ENCODE data around the gene CEACAM19.
"Not testable (repeated sequence)": the region's sequence is repeated elsewhere in the genome, so short reads cannot be mapped to it uniquely, and the experiment has no call there.

Gene CEACAM19

GRCh38 chr19:44662691-44663385 lies 8.4 kb upstream of the CEACAM19 start:
- Histone ChIP-seq H3K4me1 (ENCODE audit: control insufficient read depth, insufficient read depth, low read length) (peaks cover 16% of the 10 kb centered on the region), H3K4me2 (ENCODE audit: low read length) (no peak overlapping the region), H3K9me3 (replicated peaks; ENCODE audit: low read length) (no peaks in the 10 kb centered on the region), H3K9ac (ENCODE audit: low read depth, low read length) (no peak overlapping the region), H3K4me3 (ENCODE audit: low read length) (no peak overlapping the region), H3K27me3 (ENCODE audit: control insufficient read depth, insufficient read depth, low read length) (no peaks in the 10 kb centered on the region), H3K36me3 (ENCODE audit: insufficient read depth, low read length) (peaks cover 54% of the 10 kb centered on the region)

GRCh38 chr19:44663996-44664395 lies 7.3 kb upstream of the CEACAM19 start:
- no peak overlapping the region for H3K4me3 ChIP-seq (ENCODE audit: low read length)
- peaks cover 43% of the 10 kb centered on the region for H3K36me3 ChIP-seq (ENCODE audit: insufficient read depth, low read length)
- no peak overlapping the region for H3K4me2 ChIP-seq (ENCODE audit: low read length)
- H3K9me3 ChIP-seq (replicated peaks; ENCODE audit: low read length) = no peaks in the 10 kb centered on the region
- H3K4me1 ChIP-seq (ENCODE audit: control insufficient read depth, insufficient read depth, low read length) = peaks cover 16% of the 10 kb centered on the region
- no peak overlapping the region for H3K9ac ChIP-seq (ENCODE audit: low read depth, low read length)
- H3K27me3 ChIP-seq (ENCODE audit: control insufficient read depth, insufficient read depth, low read length) = no peaks in the 10 kb centered on the region

GRCh38 chr19:44664976-44665375 lies 6.3 kb upstream of the CEACAM19 start:
- Histone ChIP-seq H3K4me1 (ENCODE audit: control insufficient read depth, insufficient read depth, low read length) (peaks cover 16% of the 10 kb centered on the region), H3K9ac (ENCODE audit: low read depth, low read length) (no peak overlapping the region), H3K36me3 (ENCODE audit: insufficient read depth, low read length) (peaks cover 35% of the 10 kb centered on the region), H3K27me3 (ENCODE audit: control insufficient read depth, insufficient read depth, low read length) (no peaks in the 10 kb centered on the region), H3K9me3 (replicated peaks; ENCODE audit: low read length) (no peaks in the 10 kb centered on the region), H3K4me3 (ENCODE audit: low read length) (no peak overlapping the region), H3K4me2 (ENCODE audit: low read length) (no peak overlapping the region)

- Histone ChIP-seq H3K4me3 (ENCODE audit: low read length) (no peak overlapping the region), H3K9ac (ENCODE audit: low read depth, low read length) (no peak overlapping the region), H3K4me1 (ENCODE audit: control insufficient read depth, insufficient read depth, low read length) (peaks cover 12% of the 10 kb centered on the region), H3K4me2 (ENCODE audit: low read length) (no peak overlapping the region), H3K27me3 (ENCODE audit: control insufficient read depth, insufficient read depth, low read length) (no peaks in the 10 kb centered on the region), H3K9me3 (replicated peaks; ENCODE audit: low read length) (no peaks in the 10 kb centered on the region), H3K36me3 (ENCODE audit: insufficient read depth, low read length) (peaks cover 18% of the 10 kb centered on the region)
Measured at GRCh38 chr19:44666852-44667556, 4.3 kb upstream of the CEACAM19 start.

DNA sequence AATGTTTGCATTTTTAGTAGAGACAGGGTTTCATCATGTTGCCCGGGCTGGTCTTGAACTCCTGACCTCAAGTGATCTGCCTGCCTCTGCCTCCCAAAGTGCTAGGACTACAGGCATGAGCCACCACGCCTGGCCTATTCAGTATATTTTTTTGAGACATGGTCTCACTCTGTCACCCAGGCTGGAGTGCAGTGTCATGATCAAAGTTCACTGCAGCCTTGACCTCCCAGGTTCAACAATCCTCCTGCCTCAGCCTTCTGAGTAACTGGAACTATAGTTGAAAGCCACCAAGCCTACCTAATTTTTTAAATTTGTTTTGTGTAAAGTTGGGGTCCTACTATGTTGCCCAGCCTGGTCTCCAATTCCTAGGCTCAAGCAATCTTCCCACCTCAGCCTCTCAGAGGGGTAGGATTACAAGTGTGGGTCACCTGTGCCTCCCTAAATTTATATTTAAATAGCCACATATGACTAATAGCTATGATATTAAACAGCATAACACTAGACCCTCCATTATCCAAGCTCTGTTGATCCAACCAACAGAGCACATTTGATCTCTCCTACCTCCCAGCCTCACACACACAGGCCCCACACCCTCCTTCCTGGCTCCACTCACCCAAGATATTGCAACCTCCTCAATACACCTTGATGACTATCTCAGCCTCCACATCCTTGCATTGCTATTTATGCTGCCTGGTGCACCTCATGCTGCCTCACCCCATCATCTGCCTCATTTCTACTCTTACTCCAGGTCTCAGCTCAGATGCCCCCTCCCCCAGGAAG lies 2.1 kb upstream of the CEACAM19 start:
- Histone ChIP-seq H3K27me3 (ENCODE audit: control insufficient read depth, insufficient read depth, low read length) (no peaks in the 10 kb centered on the region), H3K36me3 (ENCODE audit: insufficient read depth, low read length) (no peaks in the 10 kb centered on the region), H3K9ac (ENCODE audit: low read depth, low read length) (no peak overlapping the region), H3K4me1 (ENCODE audit: control insufficient read depth, insufficient read depth, low read length) (no peaks in the 10 kb centered on the region), H3K4me2 (ENCODE audit: low read length) (no peak overlapping the region), H3K4me3 (ENCODE audit: low read length) (no peak overlapping the region), H3K9me3 (replicated peaks; ENCODE audit: low read length) (no peaks in the 10 kb centered on the region)

DNA sequence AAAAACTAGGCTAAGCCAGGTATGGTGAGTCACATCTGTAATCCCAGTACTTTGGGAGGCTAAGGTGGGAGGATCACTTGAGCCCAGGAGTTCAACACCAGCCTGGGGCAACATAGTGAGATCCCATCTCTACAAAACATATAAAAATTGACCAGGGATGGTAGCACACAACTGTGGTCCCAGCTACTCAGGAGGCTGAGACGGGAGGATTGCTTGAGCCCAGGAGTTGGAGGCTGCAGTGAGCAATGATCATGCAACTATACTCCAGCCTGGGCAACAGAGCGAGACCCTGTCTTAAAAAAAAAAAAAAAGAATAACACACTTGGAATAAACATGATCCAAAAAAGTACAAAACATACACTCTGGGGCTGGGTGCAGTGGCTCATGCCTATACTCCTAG lies 1.3 kb upstream of the CEACAM19 start:
- not testable (repeated sequence) for H3K4me3 ChIP-seq (ENCODE audit: low read length); H3K4me1 ChIP-seq (ENCODE audit: control insufficient read depth, insufficient read depth, low read length); H3K4me2 ChIP-seq (ENCODE audit: low read length); H3K9me3 ChIP-seq (replicated peaks; ENCODE audit: low read length); H3K9ac ChIP-seq (ENCODE audit: low read depth, low read length); H3K27me3 ChIP-seq (ENCODE audit: control insufficient read depth, insufficient read depth, low read length); H3K36me3 ChIP-seq (ENCODE audit: insufficient read depth, low read length)

- Histone ChIP-seq H3K4me2 (ENCODE audit: low read length) (no peak overlapping the region), H3K27me3 (ENCODE audit: control insufficient read depth, insufficient read depth, low read length) (no peaks in the 10 kb centered on the region), H3K4me3 (ENCODE audit: low read length) (no peak overlapping the region), H3K9me3 (replicated peaks; ENCODE audit: low read length) (no peaks in the 10 kb centered on the region), H3K36me3 (ENCODE audit: insufficient read depth, low read length) (no peaks in the 10 kb centered on the region), H3K4me1 (ENCODE audit: control insufficient read depth, insufficient read depth, low read length) (peaks cover 4% of the 10 kb centered on the region), H3K9ac (ENCODE audit: low read depth, low read length) (no peak overlapping the region)
Measured at GRCh38 chr19:44672226-44672625, 944 bp downstream of the CEACAM19 start.

GRCh38 chr19:44673510-44673909 lies 2.2 kb downstream of the CEACAM19 start:
- no peaks in the 10 kb centered on the region for H3K27me3 ChIP-seq (ENCODE audit: control insufficient read depth, insufficient read depth, low read length)

GRCh38 chr19:44675521-44675920 lies 4.2 kb downstream of the CEACAM19 start:
- no peaks in the 10 kb centered on the region for H3K9me3 ChIP-seq (replicated peaks; ENCODE audit: low read length)
- no peak overlapping the region for H3K4me2 ChIP-seq (ENCODE audit: low read length)
- no peak overlapping the region for H3K9ac ChIP-seq (ENCODE audit: low read depth, low read length)
- H3K4me3 ChIP-seq (ENCODE audit: low read length) = no peak overlapping the region
- no peaks in the 10 kb centered on the region for H3K27me3 ChIP-seq (ENCODE audit: control insufficient read depth, insufficient read depth, low read length)
- peaks cover 8% of the 10 kb centered on the region for H3K4me1 ChIP-seq (ENCODE audit: control insufficient read depth, insufficient read depth, low read length)
- H3K36me3 ChIP-seq (ENCODE audit: insufficient read depth, low read length) = no peaks in the 10 kb centered on the region

More at GRCh38 chr19:44673510-44673909, 2.2 kb downstream of the CEACAM19 start:
- Histone ChIP-seq H3K4me2 (ENCODE audit: low read length) (no peak overlapping the region), H3K4me1 (ENCODE audit: control insufficient read depth, insufficient read depth, low read length) (peaks cover 8% of the 10 kb centered on the region), H3K36me3 (ENCODE audit: insufficient read depth, low read length) (no peaks in the 10 kb centered on the region), H3K4me3 (ENCODE audit: low read length) (no peak overlapping the region), H3K9me3 (replicated peaks; ENCODE audit: low read length) (no peaks in the 10 kb centered on the region), H3K9ac (ENCODE audit: low read depth, low read length) (no peak overlapping the region)

GRCh38 chr19:44677019-44677811 lies 5.9 kb downstream of the CEACAM19 start:
- Histone ChIP-seq H3K9ac (ENCODE audit: low read depth, low read length) (no peak overlapping the region), H3K4me2 (ENCODE audit: low read length) (peak overlapping the region; percentile 4), H3K36me3 (ENCODE audit: insufficient read depth, low read length) (no peaks in the 10 kb centered on the region), H3K4me3 (ENCODE audit: low read length) (no peak overlapping the region), H3K9me3 (replicated peaks; ENCODE audit: low read length) (no peaks in the 10 kb centered on the region), H3K27me3 (ENCODE audit: control insufficient read depth, insufficient read depth, low read length) (no peaks in the 10 kb centered on the region), H3K4me1 (ENCODE audit: control insufficient read depth, insufficient read depth, low read length) (peaks cover 8% of the 10 kb centered on the region)

DNA sequence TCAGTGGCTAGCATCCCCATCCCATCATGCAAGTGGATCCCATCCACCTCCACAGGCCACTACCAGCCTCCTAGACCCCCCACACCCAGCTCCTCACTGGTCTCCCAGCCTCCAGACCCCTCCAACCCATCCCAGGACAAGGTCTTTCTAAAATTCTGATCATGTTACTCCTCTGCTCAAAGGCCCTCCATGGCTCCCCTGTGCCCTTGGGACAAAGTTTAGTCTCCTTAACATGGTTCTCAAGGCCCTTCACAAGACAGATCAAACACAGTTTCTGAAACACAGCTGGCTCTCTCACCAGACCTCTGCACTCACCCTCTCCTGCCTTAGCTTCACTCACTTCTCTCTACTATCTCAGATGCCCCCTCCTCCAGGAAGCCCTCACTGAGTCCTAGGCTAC lies 9.3 kb downstream of the CEACAM19 start:
- no peak overlapping the region for H3K4me3 ChIP-seq (ENCODE audit: low read length)
- H3K27me3 ChIP-seq (ENCODE audit: control insufficient read depth, insufficient read depth, low read length) = no peaks in the 10 kb centered on the region
- peaks cover 18% of the 10 kb centered on the region for H3K4me1 ChIP-seq (ENCODE audit: control insufficient read depth, insufficient read depth, low read length)
- no peaks in the 10 kb centered on the region for H3K9me3 ChIP-seq (replicated peaks; ENCODE audit: low read length)
- no peak overlapping the region for H3K9ac ChIP-seq (ENCODE audit: low read depth, low read length)
- H3K4me2 ChIP-seq (ENCODE audit: low read length) = no peak overlapping the region
- H3K36me3 ChIP-seq (ENCODE audit: insufficient read depth, low read length) = no peaks in the 10 kb centered on the region

All from skeletal muscle satellite cell (primary cell).